ENCODE measurements around the gene DENND1A. TPM values are rescaled to one million over a fixed set of nuclear protein-coding genes. Genes with fewer than 3 reads are reported as not detected.

Gene DENND1A
- total and polyA plus RNA-seq, 2 of the 13 experiments (the other 11 are each of a cell fraction or from before 2014, with no cell fraction given), result 14.8 to 30.1 TPM

DNA sequence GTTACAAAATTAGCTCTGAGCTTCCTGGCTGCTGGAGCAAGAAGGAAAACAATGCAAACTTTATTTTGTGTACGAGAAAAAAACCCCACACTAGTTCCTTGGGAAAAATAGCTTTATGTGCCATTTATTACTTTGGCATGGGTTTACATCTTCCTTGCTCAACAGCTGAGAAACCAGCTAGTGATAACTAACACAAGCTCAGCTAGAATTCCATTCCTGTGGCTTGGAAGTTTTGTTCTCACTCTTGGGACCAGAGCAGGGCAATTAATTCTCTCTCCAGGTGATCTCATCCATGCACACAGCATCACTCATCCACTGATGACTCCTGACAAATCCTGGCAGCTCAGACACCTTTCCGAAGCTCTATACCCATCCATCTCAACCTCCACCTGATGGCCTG is 469.8 kb downstream of the DENND1A start (continued):
- no peak for TF ChIP-seq PHF20 (CRISPR knock-in tag; IDR thresholded peaks at IDR 0.05)

DNA sequence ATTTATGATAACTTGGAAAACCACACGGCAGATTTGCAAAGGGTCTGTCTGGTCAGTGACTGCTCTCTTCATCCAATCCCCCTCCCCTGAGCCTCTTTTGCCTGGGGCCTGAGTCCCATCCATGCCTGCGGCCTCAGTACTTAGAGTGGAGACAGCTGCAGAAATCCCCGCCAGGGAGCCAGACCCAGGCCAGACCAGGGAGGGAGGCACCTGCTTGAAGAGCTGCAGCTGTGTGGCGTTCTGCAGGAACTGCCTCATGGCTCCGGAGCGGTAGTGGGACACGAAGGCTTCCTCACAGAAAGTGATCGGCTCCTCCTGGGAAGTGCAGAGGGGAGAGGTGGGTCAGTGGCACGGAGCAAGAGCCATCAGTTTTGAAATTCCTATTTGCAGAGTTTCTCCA is 472.3 kb downstream of the DENND1A start:
- Histone ChIP-seq H3K27me3 (ENCODE audit: control insufficient read depth in 1 of 2, insufficient read depth in 2 of 2, low read length in 2 of 2) (no peaks in the 10 kb centered on the region), H4K20me1 (ENCODE audit: insufficient read depth, low read length) (no peaks in the 10 kb centered on the region), H3K36me3 (replicated peaks in 1 of 2; ENCODE audit: control insufficient read depth in 1 of 2, insufficient read depth in 2 of 2, low read length in 2 of 2) (peaks cover 16 to 28% of the 10 kb centered on the region in 2 experiments), H2AFZ (ENCODE audit: low read length) (no peak overlapping the region), H3K79me2 (ENCODE audit: insufficient read depth, low read length) (no peaks in the 10 kb centered on the region), H3K9me3 (ENCODE audit: low read length) (no peaks in the 10 kb centered on the region), H3K4me3 (replicated peaks in 1 of 3; ENCODE audit: insufficient read depth in 1 of 3, low read depth in 2 of 3, low read length in 3 of 3) (no peak overlapping the region), H3K27ac (ENCODE audit: extremely low read length, insufficient read depth, low read length) (no peak overlapping the region), H3K9ac (ENCODE audit: insufficient read depth, low read depth, low read length) (no peak overlapping the region), H3K4me2 (ENCODE audit: low read depth, low read length) (no peak overlapping the region), H3K4me1 (ENCODE audit: insufficient read depth, low read length) (no peaks in the 10 kb centered on the region)
- no TSS peak for BruUV-seq (replicated peaks)
- intact Hi-C loops (cut with micrococcal nuclease; ENCODE audit: unreplicated experiment) (no loop called here), in situ Hi-C loops (cut with HindIII; ENCODE audit: extremely low pct_ligation_motif_present, low pct_unique_long_range_greater_than_20kb) (no loop called here)
- 97% methylated on average over 6 of the region's 9 CpGs for WGBS (ENCODE audit: low lambda C conversion rate)
- POLR2A ChIA-PET, result no interaction called here
- CTCF ChIA-PET (ENCODE audit: low intra/inter-chr PET ratio, low total read pairs), result no interaction called here
- DNase-seq (ENCODE audit: low spot score) (no peak), FAIRE-seq (no peak), ATAC-seq (no peak)
- TF ChIP-seq FOXP1 (IDR thresholded peaks at IDR 0.05), result no peak
- no peak for TF ChIP-seq FOXP1 (CRISPR knock-in tag; IDR thresholded peaks at IDR 0.05)
- TF ChIP-seq SIN3B (IDR thresholded peaks at IDR 0.05; ENCODE audit: low read length), result no peak
- no peak for TF ChIP-seq ZNF816 (CRISPR knock-in tag; IDR thresholded peaks at IDR 0.05; ENCODE audit: borderline replicate concordance)
- TF ChIP-seq, protein P1, sequence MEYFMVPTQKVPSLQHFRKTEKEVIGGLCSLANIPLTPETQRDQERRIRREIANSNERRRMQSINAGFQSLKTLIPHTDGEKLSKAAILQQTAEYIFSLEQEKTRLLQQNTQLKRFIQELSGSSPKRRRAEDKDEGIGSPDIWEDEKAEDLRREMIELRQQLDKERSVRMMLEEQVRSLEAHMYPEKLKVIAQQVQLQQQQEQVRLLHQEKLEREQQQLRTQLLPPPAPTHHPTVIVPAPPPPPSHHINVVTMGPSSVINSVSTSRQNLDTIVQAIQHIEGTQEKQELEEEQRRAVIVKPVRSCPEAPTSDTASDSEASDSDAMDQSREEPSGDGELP (IDR thresholded peaks at IDR 0.05; ENCODE audit: borderline replicate concordance, low read depth), result no peak
- TF ChIP-seq ZFYVE20 (CRISPR knock-in tag; IDR thresholded peaks at IDR 0.05; ENCODE audit: borderline replicate concordance, low read depth), result no peak
- TF ChIP-seq, protein P2, sequence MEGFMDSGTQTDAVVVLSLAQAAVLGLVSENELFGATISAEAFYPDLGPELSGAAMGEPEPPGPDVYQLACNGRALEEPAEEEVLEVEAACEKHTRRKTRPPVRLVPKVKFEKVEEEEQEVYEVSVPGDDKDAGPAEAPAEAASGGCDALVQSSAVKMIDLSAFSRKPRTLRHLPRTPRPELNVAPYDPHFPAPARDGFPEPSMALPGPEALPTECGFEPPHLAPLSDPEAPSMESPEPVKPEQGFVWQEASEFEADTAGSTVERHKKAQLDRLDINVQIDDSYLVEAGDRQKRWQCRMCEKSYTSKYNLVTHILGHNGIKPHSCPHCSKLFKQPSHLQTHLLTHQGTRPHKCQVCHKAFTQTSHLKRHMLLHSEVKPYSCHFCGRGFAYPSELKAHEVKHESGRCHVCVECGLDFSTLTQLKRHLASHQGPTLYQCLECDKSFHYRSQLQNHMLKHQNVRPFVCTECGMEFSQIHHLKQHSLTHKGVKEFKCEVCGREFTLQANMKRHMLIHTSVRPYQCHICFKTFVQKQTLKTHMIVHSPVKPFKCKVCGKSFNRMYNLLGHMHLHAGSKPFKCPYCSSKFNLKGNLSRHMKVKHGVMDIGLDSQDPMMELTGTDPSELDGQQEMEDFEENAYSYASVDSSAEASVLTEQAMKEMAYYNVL (CRISPR knock-in tag; IDR thresholded peaks at IDR 0.05; ENCODE audit: borderline replicate concordance), result no peak
- TF ChIP-seq YY1 (IDR thresholded peaks at IDR 0.05; ENCODE audit: insufficient read depth, insufficient replicate concordance, low read depth, low read length), result no peak
- no peak for TF ChIP-seq NCOA1 (CRISPR knock-in tag; IDR thresholded peaks at IDR 0.05)
- TF ChIP-seq, protein P3, sequence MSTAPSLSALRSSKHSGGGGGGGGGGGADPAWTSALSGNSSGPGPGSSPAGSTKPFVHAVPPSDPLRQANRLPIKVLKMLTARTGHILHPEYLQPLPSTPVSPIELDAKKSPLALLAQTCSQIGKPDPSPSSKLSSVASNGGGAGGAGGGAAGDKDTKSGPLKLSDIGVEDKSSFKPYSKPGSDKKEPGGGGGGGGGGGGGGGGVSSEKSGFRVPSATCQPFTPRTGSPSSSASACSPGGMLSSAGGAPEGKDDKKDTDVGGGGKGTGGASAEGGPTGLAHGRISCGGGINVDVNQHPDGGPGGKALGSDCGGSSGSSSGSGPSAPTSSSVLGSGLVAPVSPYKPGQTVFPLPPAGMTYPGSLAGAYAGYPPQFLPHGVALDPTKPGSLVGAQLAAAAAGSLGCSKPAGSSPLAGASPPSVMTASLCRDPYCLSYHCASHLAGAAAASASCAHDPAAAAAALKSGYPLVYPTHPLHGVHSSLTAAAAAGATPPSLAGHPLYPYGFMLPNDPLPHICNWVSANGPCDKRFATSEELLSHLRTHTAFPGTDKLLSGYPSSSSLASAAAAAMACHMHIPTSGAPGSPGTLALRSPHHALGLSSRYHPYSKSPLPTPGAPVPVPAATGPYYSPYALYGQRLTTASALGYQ (CRISPR knock-in tag; IDR thresholded peaks at IDR 0.05), result no peak
- TF ChIP-seq MED8 (CRISPR knock-in tag; IDR thresholded peaks at IDR 0.05; ENCODE audit: insufficient replicate concordance), result no peak
- no peak for TF ChIP-seq ZNF749 (CRISPR knock-in tag; IDR thresholded peaks at IDR 0.05; ENCODE audit: borderline replicate concordance)
- TF ChIP-seq ARNTL (CRISPR knock-in tag; IDR thresholded peaks at IDR 0.05), result no peak
- TF ChIP-seq GATAD1 (CRISPR knock-in tag; IDR thresholded peaks at IDR 0.05), result no peak
- no peak for TF ChIP-seq ZNF674 (CRISPR knock-in tag; IDR thresholded peaks at IDR 0.05; ENCODE audit: low read depth)
- TF ChIP-seq, protein P4, sequence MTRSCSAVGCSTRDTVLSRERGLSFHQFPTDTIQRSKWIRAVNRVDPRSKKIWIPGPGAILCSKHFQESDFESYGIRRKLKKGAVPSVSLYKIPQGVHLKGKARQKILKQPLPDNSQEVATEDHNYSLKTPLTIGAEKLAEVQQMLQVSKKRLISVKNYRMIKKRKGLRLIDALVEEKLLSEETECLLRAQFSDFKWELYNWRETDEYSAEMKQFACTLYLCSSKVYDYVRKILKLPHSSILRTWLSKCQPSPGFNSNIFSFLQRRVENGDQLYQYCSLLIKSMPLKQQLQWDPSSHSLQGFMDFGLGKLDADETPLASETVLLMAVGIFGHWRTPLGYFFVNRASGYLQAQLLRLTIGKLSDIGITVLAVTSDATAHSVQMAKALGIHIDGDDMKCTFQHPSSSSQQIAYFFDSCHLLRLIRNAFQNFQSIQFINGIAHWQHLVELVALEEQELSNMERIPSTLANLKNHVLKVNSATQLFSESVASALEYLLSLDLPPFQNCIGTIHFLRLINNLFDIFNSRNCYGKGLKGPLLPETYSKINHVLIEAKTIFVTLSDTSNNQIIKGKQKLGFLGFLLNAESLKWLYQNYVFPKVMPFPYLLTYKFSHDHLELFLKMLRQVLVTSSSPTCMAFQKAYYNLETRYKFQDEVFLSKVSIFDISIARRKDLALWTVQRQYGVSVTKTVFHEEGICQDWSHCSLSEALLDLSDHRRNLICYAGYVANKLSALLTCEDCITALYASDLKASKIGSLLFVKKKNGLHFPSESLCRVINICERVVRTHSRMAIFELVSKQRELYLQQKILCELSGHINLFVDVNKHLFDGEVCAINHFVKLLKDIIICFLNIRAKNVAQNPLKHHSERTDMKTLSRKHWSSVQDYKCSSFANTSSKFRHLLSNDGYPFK (CRISPR knock-in tag; IDR thresholded peaks at IDR 0.05; ENCODE audit: borderline replicate concordance), result no peak
- TF ChIP-seq GATAD2A (CRISPR knock-in tag; IDR thresholded peaks at IDR 0.05), result no peak
